Esophagus (tissue), 2 donors: ENCODE data around the gene KCNG3. TPM values are rescaled to one million over a fixed set of nuclear protein-coding genes. Genes with fewer than 3 reads are reported as not detected.

Experiments used
- H3K27ac ChIP-seq, 2 donors: one replicate each; pipeline ENCODE4 v1.5.1; 2013; ENCODE audit warnings: low read depth in 2 of 2, mild to moderate bottlenecking in 2 of 2, inconsistent platforms in 1 of 2, low read length in 1 of 2, moderate library complexity in 1 of 2
- H3K27me3 ChIP-seq, 2 donors: one replicate each; pipeline ENCODE4 v1.6.1; 2013; ENCODE audit warnings: low read length in 2 of 2, control low read depth in 1 of 2, mild to moderate bottlenecking in 1 of 2; ENCODE audit not compliant: insufficient read depth in 2 of 2, control insufficient read depth in 1 of 2
- H3K36me3 ChIP-seq, 2 donors: one replicate each; pipeline ENCODE4 v1.6.1; 2013; ENCODE audit warnings: low read length in 1 of 2; ENCODE audit not compliant: control insufficient read depth in 2 of 2, insufficient read depth in 2 of 2
- H3K4me1 ChIP-seq, 2 donors: one replicate each; pipeline ENCODE4 v1.6.1; 2013; ENCODE audit warnings: low read length in 1 of 2; ENCODE audit not compliant: control insufficient read depth in 2 of 2, insufficient read depth in 2 of 2
- H3K4me3 ChIP-seq, 2 donors: one replicate each; pipeline ENCODE4 v1.5.1; 2013; ENCODE audit warnings: low read length in 2 of 2, mild to moderate bottlenecking in 2 of 2, low read depth in 1 of 2, moderate library complexity in 1 of 2
- H3K9me3 ChIP-seq, 2 donors: one replicate each; pipeline ENCODE4 v1.6.1; 2013; ENCODE audit warnings: mild to moderate bottlenecking in 2 of 2, low read depth in 1 of 2, low read length in 1 of 2, moderate library complexity in 1 of 2; ENCODE audit not compliant: control insufficient read depth in 2 of 2, insufficient read depth in 1 of 2
- WGBS, 2 donors: extraction: QIAGEN DNeasy Blood & Tissue Kit; methylation state at CpG; one replicate each; pipeline ENCODE4 v1.1.7; 2013; 5-methylcytosine and 5-hydroxymethylcytosine counted together
- polyA plus RNA-seq, 2 donors: library from polyadenylated mRNA; stranded (reverse); fragments of 200-250 nt; gene quantifications; one replicate each; pipeline ENCODE4 v1.2.3, GENCODE V29; 2013
- donor health status: healthy with polysubstance abuse.
- donor health status: Bipolar disorder and iron deficiency.

KCNG3 gene
- polyA plus RNA-seq, 2 donors = 0.02 to 0.04 TPM

- no peaks in the 10 kb centered on the region for H3K4me1 ChIP-seq
- no peaks in the 10 kb centered on the region for H3K27me3 ChIP-seq
- no peaks in the 10 kb centered on the region for H3K36me3 ChIP-seq
- WGBS, 2 donors = 40 to 53% methylated on average over 2 of the region's 2 CpGs
- no peaks in the 10 kb centered on the region for H3K9me3 ChIP-seq
- no peak overlapping the region for H3K4me3 ChIP-seq
- no peak overlapping the region for H3K27ac ChIP-seq
Observed at GRCh38 chr2:42510608-42511243, 16.9 kb upstream of the KCNG3 start.

- no peaks in the 10 kb centered on the region for H3K36me3 ChIP-seq
- H3K27me3 ChIP-seq = no peaks in the 10 kb centered on the region
- H3K9me3 ChIP-seq = no peaks in the 10 kb centered on the region
- no peak overlapping the region for H3K27ac ChIP-seq
- no peaks in the 10 kb centered on the region for H3K4me1 ChIP-seq
- 78 to 82% methylated on average over 6 of the region's 6 CpGs for WGBS, 2 donors
- no peak overlapping the region for H3K4me3 ChIP-seq
Observed at GRCh38 chr2:42510191-42510590, 16.4 kb upstream of the KCNG3 start.

GRCh38 chr2:42504364-42505230, 10.8 kb upstream of the KCNG3 start:
- H3K4me3 ChIP-seq = no peak overlapping the region
- no peak overlapping the region for H3K27ac ChIP-seq
- H3K36me3 ChIP-seq = no peaks in the 10 kb centered on the region
- no peaks in the 10 kb centered on the region for H3K27me3 ChIP-seq
- 88 to 92% methylated on average over 10 of the region's 10 CpGs for WGBS, 2 donors
- no peaks in the 10 kb centered on the region for H3K4me1 ChIP-seq
- no peaks in the 10 kb centered on the region for H3K9me3 ChIP-seq

- no peaks in the 10 kb centered on the region for H3K36me3 ChIP-seq
- H3K27ac ChIP-seq = no peak overlapping the region
- H3K9me3 ChIP-seq = no peaks in the 10 kb centered on the region
- no peaks in the 10 kb centered on the region for H3K27me3 ChIP-seq
- WGBS, 2 donors = 65 to 73% methylated on average over 2 of the region's 2 CpGs
- no peaks in the 10 kb centered on the region for H3K4me1 ChIP-seq
- H3K4me3 ChIP-seq = no peak overlapping the region
Observed at GRCh38 chr2:42503291-42503690, 9.5 kb upstream of the KCNG3 start.

- 89 to 90% methylated on average over 3 of the region's 3 CpGs for WGBS, 2 donors
- H3K9me3 ChIP-seq = no peaks in the 10 kb centered on the region
- no peaks in the 10 kb centered on the region for H3K36me3 ChIP-seq
- H3K27me3 ChIP-seq = peaks cover 0 to 3% of the 10 kb centered on the region in 2 donors
- H3K27ac ChIP-seq = no peak overlapping the region
- no peak overlapping the region for H3K4me3 ChIP-seq
- peaks cover 1 to 4% of the 10 kb centered on the region in 2 donors for H3K4me1 ChIP-seq
Observed at GRCh38 chr2:42498497-42498896, 4.7 kb upstream of the KCNG3 start.

GRCh38 chr2:42495611-42496010, 1.8 kb upstream of the KCNG3 start:
- Histone ChIP-seq H3K9me3 (peaks cover 0 to 10% of the 10 kb centered on the region in 2 donors), H3K4me3 (no peak overlapping the region), H3K36me3 (no peaks in the 10 kb centered on the region), H3K4me1 (peaks cover 4 to 5% of the 10 kb centered on the region in 2 donors), H3K27me3 (peaks cover 0 to 11% of the 10 kb centered on the region in 2 donors), H3K27ac (no peak overlapping the region)
- 64 to 65% methylated on average over 6 of the region's 6 CpGs for WGBS, 2 donors

- no peak overlapping the region for H3K27ac ChIP-seq
- H3K4me1 ChIP-seq = peaks cover 4 to 5% of the 10 kb centered on the region in 2 donors
- 0% methylated on average over 1 of the region's 1 CpG for WGBS, 2 donors
- H3K9me3 ChIP-seq = peaks cover 0 to 10% of the 10 kb centered on the region in 2 donors
- H3K36me3 ChIP-seq = no peaks in the 10 kb centered on the region
- peaks cover 0 to 11% of the 10 kb centered on the region in 2 donors for H3K27me3 ChIP-seq
- H3K4me3 ChIP-seq = peak overlapping the region in 1 of 2 donors; percentile 50
Observed at GRCh38 chr2:42495234-42495581, 1.4 kb upstream of the KCNG3 start.

- Histone ChIP-seq H3K4me1 (peaks cover 4 to 5% of the 10 kb centered on the region in 2 donors), H3K4me3 (peak overlapping the region; percentile 50 to 56), H3K27me3 (peaks cover 0 to 11% of the 10 kb centered on the region in 2 donors), H3K9me3 (peaks cover 0 to 10% of the 10 kb centered on the region in 2 donors), H3K27ac (peak overlapping the region in 1 of 2 donors; percentile 4), H3K36me3 (no peaks in the 10 kb centered on the region)
- WGBS, 2 donors = 0% methylated on average over 63 to 65 of the region's 65 CpGs
Observed at GRCh38 chr2:42494355-42495233, 812 bp upstream of the KCNG3 start.

- Histone ChIP-seq H3K27me3 (peaks cover 0 to 11% of the 10 kb centered on the region in 2 donors), H3K9me3 (peaks cover 0 to 10% of the 10 kb centered on the region in 2 donors), H3K4me3 (peak overlapping the region; percentile 50 to 56), H3K36me3 (no peaks in the 10 kb centered on the region), H3K4me1 (peaks cover 4 to 5% of the 10 kb centered on the region in 2 donors), H3K27ac (no peak overlapping the region)
- 13 to 29% methylated on average over 71 to 111 of the region's 111 CpGs for WGBS, 2 donors
Observed at GRCh38 chr2:42492691-42493467, 903 bp downstream of the KCNG3 start.
